ENCODE measurements around the gene TNN.

- TF ChIP-seq CTCF (conservative IDR thresholded peaks at IDR 0.05; ENCODE audit: low read depth, low read length): no peak
- no peak for TF ChIP-seq EZH2 (IDR thresholded peaks at IDR 0.05; ENCODE audit: borderline replicate concordance, low read depth, low read length, poor library complexity, severe bottlenecking)
Measured at GRCh38 chr1:175178056-175178455, 110.4 kb downstream of the TNN start.

All from A673 (cell line).